K562 (cell line): ENCODE measurements around the gene PLK5. TPM values are rescaled to one million over a fixed set of nuclear protein-coding genes. Genes with fewer than 3 reads are reported as not detected.
A peak's percentile ranks its signal among the peaks of the same experiment; 100 is the strongest.

Experiments
- FOXK2 ChIP-seq, 2 experiments: fragments of 450-650 bp; IDR thresholded peaks in 1 of 2; conservative IDR thresholded peaks in 1 of 2; 2 replicates each; pipeline ENCODE4 v1.6.1; 2016; ENCODE audit warnings: low read depth in 2 of 2, mild to moderate bottlenecking in 1 of 2
- GATA2 ChIP-seq: sonication (generic); formaldehyde crosslinking; IDR thresholded peaks from 2 replicates; pipeline ENCODE4 v1.4.0; 2020; ENCODE audit warnings: mild to moderate bottlenecking, missing genetic modification reagents
- HDAC6 ChIP-seq: IDR thresholded peaks from 2 replicates; pipeline ENCODE4 v1.6.1; 2012; ENCODE audit warnings: low read depth, mild to moderate bottlenecking, control low read depth, inconsistent platforms, low read length, moderate library complexity
- KDM1A ChIP-seq, 2 experiments: fragments of 450-650 bp; IDR thresholded peaks; 2 replicates each; pipeline ENCODE4 v1.6.1; 2016; ENCODE audit warnings: mild to moderate bottlenecking in 2 of 2
- SAP30 ChIP-seq: fragments of 200-600 bp; sonication (generic); IDR thresholded peaks from 2 replicates; pipeline ENCODE4 v1.6.1; 2012; ENCODE audit warnings: borderline replicate concordance, low read depth, mild to moderate bottlenecking, moderate library complexity, low read length, control low read depth, inconsistent platforms; ENCODE audit not compliant: insufficient read depth, poor library complexity, severe bottlenecking
- ZBTB26 ChIP-seq: fragments of 450-650 bp; formaldehyde crosslinking; IDR thresholded peaks from 2 replicates; pipeline ENCODE4 v1.4.0; 2022; ENCODE audit warnings: missing genetic modification characterization
- ZNF133 ChIP-seq: fragments of 250-450 bp; sonication (Bioruptor Pico); IDR thresholded peaks from 2 replicates; pipeline ENCODE4 v1.4.0; 2020; ENCODE audit warnings: mild to moderate bottlenecking
- ZNF217 ChIP-seq: sonication (generic); formaldehyde crosslinking; IDR thresholded peaks from 2 replicates; pipeline ENCODE4 v1.8.0; 2022; ENCODE audit warnings: mild to moderate bottlenecking, missing genetic modification reagents
- ZNF280B ChIP-seq: fragments of 250-450 bp; sonication (Bioruptor Pico); IDR thresholded peaks from 2 replicates; pipeline ENCODE4 v1.5.1; 2021; ENCODE audit warnings: mild to moderate bottlenecking
- ZNF407 ChIP-seq: fragments of 450-650 bp; IDR thresholded peaks from 2 replicates; pipeline ENCODE4 v1.6.1; 2016; ENCODE audit warnings: low read depth
- polyA plus RNA-seq, 8 experiments: library from polyadenylated mRNA; depleted of rRNA in 4 of 8; stranded (reverse) in 5 of 8; unstranded in 3 of 8; fragments of >200 nt; fragmentation: Nextera tagmentation in 2 of 8; fragmentation: Illumina TruSeq in 1 of 8; extraction: Ambion mirVana in 2 of 8; extraction: Trizol in 1 of 8; gene quantifications; 2 replicates each; pipeline versions ENCODE4 v1.2.1 to v1.2.3, GENCODE V29; 2011 to 2014; ENCODE audit warnings: inconsistent platforms in 1 of 8, missing spikeins in 1 of 8
- total RNA-seq, 7 experiments: library from RNA; depleted of rRNA in 6 of 7; stranded (reverse); fragments of >200 nt in 6 of 7; fragmentation: Illumina TruSeq in 2 of 7; extraction: Trizol in 2 of 7; gene quantifications; 2 replicates each; pipeline versions ENCODE4 v1.2.1 to v1.2.3, GENCODE V29; 2011 to 2021; ENCODE audit warnings: low replicate concordance in 1 of 7

PLK5 gene
- total and polyA plus RNA-seq, 9 of the 15 experiments (the other 6 are each of a cell fraction or from before 2014, with no cell fraction given), result 0.04 to 0.23 (median 0.11) TPM; not detected in 5

GRCh38 chr19:1510807-1511206, 13.1 kb upstream of the PLK5 start (continued):
- TF ChIP-seq ZNF407, result no peak
- no peak for TF ChIP-seq ZNF280B (CRISPR knock-in tag)
- TF ChIP-seq SAP30, result no peak
- TF ChIP-seq FOXK2 (conservative IDR thresholded peaks at IDR 0.05 in 1 of 2, IDR thresholded peaks at IDR 0.05 in 1 of 2; ENCODE audit: low read depth in 2 of 2), result no peak
- peak; percentile 34 to 37; a peak in 3 of 4 replicates for TF ChIP-seq KDM1A (IDR thresholded peaks at IDR 0.05)
- no peak for TF ChIP-seq HDAC6
- no peak for TF ChIP-seq ZNF133 (CRISPR knock-in tag)
- TF ChIP-seq GATA2, result no peak
- TF ChIP-seq ZNF217, result no peak
- no peak for TF ChIP-seq ZBTB26 (CRISPR knock-in tag)
- TF ChIP-seq, all 486 proteins: peak for 4
